Body of pancreas (tissue), 4 donors: ENCODE measurements around the gene GTPBP4. TPM values are rescaled to one million over a fixed set of nuclear protein-coding genes. Genes with fewer than 3 reads are reported as not detected.

ENCODE experiments used
- ATAC-seq: fragments of 150-250 bp; one replicate; pipeline ENCODE4 v1.9.1; 2016
- DNase-seq, 4 donors: peaks; one replicate each; pipeline ENCODE4 v3.0.0-alpha.2; 2019
- H3K27ac ChIP-seq, 4 donors: fragments of 200-600 bp; sonication (generic); 1 replicate in 3 of 4; 2 replicates in 1 of 4; pipeline versions ENCODE4 v1.5.1 to v1.6.1; 2016 to 2019; ENCODE audit warnings: mild to moderate bottlenecking in 1 of 4, mixed read lengths in 1 of 4, moderate library complexity in 1 of 4
- H3K27me3 ChIP-seq, 2 donors: fragments of 200-600 bp; sonication (generic); one replicate each; pipeline ENCODE4 v1.6.0; 2016; ENCODE audit warnings: mild to moderate bottlenecking in 1 of 2
- H3K36me3 ChIP-seq, 2 donors: fragments of 200-600 bp; sonication (generic); replicated peaks in 1 of 2; 2 replicates each; pipeline ENCODE4 v1.5.1; 2016; ENCODE audit warnings: low read depth in 2 of 2; ENCODE audit not compliant: insufficient read depth in 1 of 2
- H3K4me1 ChIP-seq: fragments of 200-600 bp; sonication (generic); one replicate; pipeline ENCODE4 v1.6.0; 2016
- H3K4me3 ChIP-seq, 2 donors: fragments of 200-600 bp; sonication (generic); 1 replicate in 1 of 2; 2 replicates in 1 of 2; pipeline ENCODE4 v1.5.1; 2016 to 2019
- H3K9me3 ChIP-seq, 3 donors: fragments of 200-600 bp; sonication (generic); 1 replicate in 2 of 3; 2 replicates in 1 of 3; pipeline ENCODE4 v1.5.1; 2016
- POLR2A ChIP-seq, 3 donors: fragments of 450-650 bp; IDR thresholded peaks; one replicate each; pipeline ENCODE4 v1.6.1; 2016; ENCODE audit warnings: antibody characterized with exemption in 3 of 3, mild to moderate bottlenecking in 2 of 3
- WGBS, 2 donors: methylation state at CpG; one replicate each; pipeline ENCODE4 v1.1.5; 2017; 5-methylcytosine and 5-hydroxymethylcytosine counted together
- intact Hi-C: fragments of 100-400 bp; cut with DNase I; formaldehyde crosslinking; loops from one replicate; pipeline ENCODE4 v1.15.1; 2023
- total RNA-seq, 2 donors: library from RNA; depleted of rRNA; stranded (reverse); fragments of >200 nt; gene quantifications; one replicate each; pipeline ENCODE4 v1.1.0, GENCODE V29; 2016
- TF ChIP-seq, protein P1 (sequence below), 7 experiments: fragments of 450-650 bp in 4 of 7; fragments of 200-600 bp in 3 of 7; sonication (generic) in 3 of 7; IDR thresholded peaks; one replicate each; pipeline ENCODE4 v1.5.1; 2016 to 2019; ENCODE audit warnings: antibody characterized with exemption in 7 of 7

Gene GTPBP4
- total RNA-seq, 2 donors from 2014 or later = 8.3 to 20.4 TPM

DNA sequence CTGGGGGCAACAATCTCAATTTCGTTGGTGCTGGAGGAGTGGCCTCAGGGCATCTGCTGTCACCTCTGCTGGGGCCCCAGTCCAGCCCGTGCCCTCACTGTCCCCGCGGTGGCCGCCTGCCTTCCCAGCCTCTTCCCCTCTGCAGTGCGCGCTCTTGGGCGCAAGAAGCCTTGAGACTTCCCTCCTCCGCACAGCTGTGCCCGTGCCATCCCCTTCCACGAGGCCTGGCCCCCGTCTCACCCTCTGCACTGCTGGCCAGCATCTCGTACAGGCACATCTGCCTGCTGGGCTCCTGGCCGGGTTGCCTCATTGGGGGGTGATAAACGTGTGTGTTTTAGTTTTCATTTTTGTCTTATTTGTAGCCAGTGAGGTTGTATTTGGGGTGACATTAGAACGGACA, 23.5 kb downstream of the GTPBP4 start:
- H3K9me3 ChIP-seq = no peaks in the 10 kb centered on the region
- H3K36me3 ChIP-seq = peaks cover 13 to 58% of the 10 kb centered on the region in 2 donors
- intact Hi-C loops = no loop called here
- TF ChIP-seq POLR2A (IDR thresholded peaks at IDR 0.05) = no peak
- TF ChIP-seq, protein P1, sequence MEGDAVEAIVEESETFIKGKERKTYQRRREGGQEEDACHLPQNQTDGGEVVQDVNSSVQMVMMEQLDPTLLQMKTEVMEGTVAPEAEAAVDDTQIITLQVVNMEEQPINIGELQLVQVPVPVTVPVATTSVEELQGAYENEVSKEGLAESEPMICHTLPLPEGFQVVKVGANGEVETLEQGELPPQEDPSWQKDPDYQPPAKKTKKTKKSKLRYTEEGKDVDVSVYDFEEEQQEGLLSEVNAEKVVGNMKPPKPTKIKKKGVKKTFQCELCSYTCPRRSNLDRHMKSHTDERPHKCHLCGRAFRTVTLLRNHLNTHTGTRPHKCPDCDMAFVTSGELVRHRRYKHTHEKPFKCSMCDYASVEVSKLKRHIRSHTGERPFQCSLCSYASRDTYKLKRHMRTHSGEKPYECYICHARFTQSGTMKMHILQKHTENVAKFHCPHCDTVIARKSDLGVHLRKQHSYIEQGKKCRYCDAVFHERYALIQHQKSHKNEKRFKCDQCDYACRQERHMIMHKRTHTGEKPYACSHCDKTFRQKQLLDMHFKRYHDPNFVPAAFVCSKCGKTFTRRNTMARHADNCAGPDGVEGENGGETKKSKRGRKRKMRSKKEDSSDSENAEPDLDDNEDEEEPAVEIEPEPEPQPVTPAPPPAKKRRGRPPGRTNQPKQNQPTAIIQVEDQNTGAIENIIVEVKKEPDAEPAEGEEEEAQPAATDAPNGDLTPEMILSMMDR (IDR thresholded peaks at IDR 0.05) = no peak
- no peak overlapping the region for H3K27ac ChIP-seq
- H3K4me3 ChIP-seq = no peak overlapping the region
- no peaks in the 10 kb centered on the region for H3K27me3 ChIP-seq
- no peaks in the 10 kb centered on the region for H3K4me1 ChIP-seq
- 87 to 94% methylated on average over 14 to 16 of the region's 16 CpGs for WGBS, 2 donors
- ATAC-seq = no peak
- no peak for DNase-seq

DNA sequence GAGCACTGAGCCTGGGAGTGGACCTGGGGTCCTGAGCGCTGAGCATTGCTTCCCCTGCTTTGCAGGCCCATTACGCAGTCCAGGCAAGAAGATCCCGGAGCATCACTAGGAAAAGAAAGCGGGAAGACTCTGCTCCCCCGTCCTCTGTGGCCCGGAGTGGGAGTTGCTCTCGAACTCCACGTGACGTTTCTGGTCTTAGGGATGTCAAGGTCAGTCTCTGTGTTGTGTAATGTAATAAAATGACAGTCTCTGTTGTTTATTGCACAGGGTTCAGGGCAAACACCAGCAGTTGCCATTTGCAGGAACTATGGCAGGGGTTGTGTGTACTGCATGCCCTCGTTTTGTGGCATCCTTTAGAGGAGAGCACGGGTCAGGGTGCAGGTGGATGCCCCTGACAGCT, 27.5 kb downstream of the GTPBP4 start:
- Histone ChIP-seq H3K9me3 (no peaks in the 10 kb centered on the region), H3K4me3 (no peak overlapping the region), H3K27me3 (no peaks in the 10 kb centered on the region), H3K4me1 (no peaks in the 10 kb centered on the region), H3K27ac (no peak overlapping the region), H3K36me3 (peaks cover 13 to 50% of the 10 kb centered on the region in 2 donors)
- intact Hi-C loops = no loop called here
- 90 to 95% methylated on average over 4 to 11 of the region's 11 CpGs for WGBS, 2 donors
- TF ChIP-seq, protein P1 (IDR thresholded peaks at IDR 0.05) = no peak
- no peak for TF ChIP-seq POLR2A (IDR thresholded peaks at IDR 0.05)
- DNase-seq (no peak), ATAC-seq (no peak)

DNA sequence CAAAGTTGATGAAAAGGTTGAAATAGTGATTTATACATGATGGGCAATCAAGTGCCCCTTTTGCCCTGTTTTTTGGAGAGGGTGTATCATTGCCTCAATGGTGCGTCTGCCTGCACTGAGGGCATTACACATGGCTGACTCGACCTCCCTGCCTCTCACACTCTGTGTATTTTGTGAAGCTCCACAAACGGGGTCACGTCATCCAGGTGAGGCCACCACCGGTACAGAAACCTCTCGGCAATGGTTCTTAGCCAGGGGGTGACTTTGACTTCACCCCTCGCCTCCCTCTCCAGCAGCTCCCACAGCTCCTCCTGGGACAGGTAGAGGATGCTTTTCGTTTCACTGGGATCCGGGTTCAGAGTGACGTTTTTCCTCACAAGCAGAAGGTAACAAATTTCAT, 31.1 kb downstream of the GTPBP4 start:
- H3K4me1 ChIP-seq = no peaks in the 10 kb centered on the region
- DNase-seq = no peak
- no peaks in the 10 kb centered on the region for H3K27me3 ChIP-seq
- TF ChIP-seq, protein P1 (IDR thresholded peaks at IDR 0.05) = no peak
- TF ChIP-seq POLR2A (IDR thresholded peaks at IDR 0.05) = no peak
- 88 to 92% methylated on average over 10 of the region's 10 CpGs for WGBS, 2 donors
- no peak overlapping the region for H3K4me3 ChIP-seq
- no peaks in the 10 kb centered on the region for H3K9me3 ChIP-seq
- ATAC-seq = no peak
- intact Hi-C loops = no loop called here
- peaks cover 0 to 25% of the 10 kb centered on the region in 2 donors for H3K36me3 ChIP-seq
- no peak overlapping the region for H3K27ac ChIP-seq

DNA sequence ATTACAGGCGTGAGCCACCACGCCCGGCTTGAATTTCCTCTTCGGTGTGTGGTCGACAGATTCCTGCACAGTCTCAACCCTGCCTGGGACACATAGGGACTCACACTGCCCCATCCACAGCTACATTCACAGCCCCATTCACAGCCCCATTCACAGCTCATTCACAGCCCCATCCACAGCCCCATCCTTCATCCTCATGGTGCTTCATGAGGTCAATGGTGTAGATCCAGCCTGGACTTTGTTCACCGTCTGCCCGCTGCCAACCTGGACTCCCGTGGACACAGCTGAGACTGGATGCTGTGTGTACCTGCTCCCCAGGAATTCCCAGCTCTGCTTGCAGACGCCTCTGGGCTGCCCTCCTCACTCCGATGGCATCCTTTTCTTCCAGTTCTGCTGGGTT, 32.2 kb downstream of the GTPBP4 start:
- Histone ChIP-seq H3K36me3 (peaks cover 0 to 23% of the 10 kb centered on the region in 2 donors), H3K4me3 (no peak overlapping the region), H3K27me3 (no peaks in the 10 kb centered on the region), H3K9me3 (no peaks in the 10 kb centered on the region), H3K27ac (no peak overlapping the region), H3K4me1 (no peaks in the 10 kb centered on the region)
- ATAC-seq (no peak), DNase-seq (no peak)
- intact Hi-C loops = no loop called here
- TF ChIP-seq, protein P1 (IDR thresholded peaks at IDR 0.05) = no peak
- TF ChIP-seq POLR2A (IDR thresholded peaks at IDR 0.05) = no peak
- WGBS, 2 donors = 87 to 94% methylated on average over 7 to 10 of the region's 10 CpGs

DNA sequence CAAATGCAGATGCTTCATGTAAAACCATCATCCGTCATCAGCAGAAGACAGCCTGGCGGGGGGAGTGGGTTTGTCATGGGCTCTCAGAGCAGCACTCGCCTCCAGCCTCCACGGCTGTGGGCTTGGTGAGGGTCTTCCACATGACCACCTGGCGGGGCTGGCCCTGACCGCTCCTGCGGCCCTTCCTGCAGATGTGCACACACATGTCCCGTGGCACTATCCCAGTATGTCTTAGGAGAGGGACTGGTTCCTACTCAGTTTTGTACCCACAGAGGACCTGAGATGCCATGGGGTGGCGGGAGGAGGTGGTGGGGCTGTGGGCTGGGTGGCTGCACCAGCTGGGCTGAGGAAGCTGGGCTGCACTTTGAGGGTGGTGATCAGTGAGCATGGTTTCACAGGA, 32.7 kb downstream of the GTPBP4 start:
- H3K27me3 ChIP-seq = no peaks in the 10 kb centered on the region
- no peaks in the 10 kb centered on the region for H3K9me3 ChIP-seq
- no peak for ATAC-seq
- no peak overlapping the region for H3K4me3 ChIP-seq
- intact Hi-C loops = no loop called here
- H3K4me1 ChIP-seq = no peaks in the 10 kb centered on the region
- no peak for DNase-seq
- H3K36me3 ChIP-seq = peaks cover 0 to 19% of the 10 kb centered on the region in 2 donors
- 85 to 95% methylated on average over 4 to 9 of the region's 9 CpGs for WGBS, 2 donors
- TF ChIP-seq POLR2A (IDR thresholded peaks at IDR 0.05) = no peak
- TF ChIP-seq, protein P1 (IDR thresholded peaks at IDR 0.05) = no peak
- no peak overlapping the region for H3K27ac ChIP-seq
